Heart right ventricle (tissue), 16 donors: ENCODE results near the gene ANTXR1. TPM values are rescaled to one million over a fixed set of nuclear protein-coding genes. Genes with fewer than 3 reads are reported as not detected.

ENCODE experiments used
- ATAC-seq, 8 donors: fragments of 200-7000 bp; cut with Tn5 transposase; one replicate each; pipeline ENCODE4 v1.9.1; 2020; ENCODE audit warnings: mild to moderate bottlenecking in 8 of 8, moderate library complexity in 8 of 8, moderate number of reproducible peaks in 1 of 8
- DNase-seq, 2 donors: peaks; one replicate each; pipeline ENCODE4 v3.0.0-alpha.2; 2020
- H3K27ac ChIP-seq, 10 donors: fragments of 200-600 bp; sonication (generic) in 2 of 10; one replicate each; pipeline versions ENCODE4 v1.5.0 to v1.8.0; 2020 to 2022; ENCODE audit warnings: mild to moderate bottlenecking in 3 of 10
- H3K27me3 ChIP-seq, 7 donors: fragments of 200-600 bp; one replicate each; pipeline ENCODE4 v1.8.0; 2021 to 2022; ENCODE audit warnings: mild to moderate bottlenecking in 2 of 7
- H3K36me3 ChIP-seq, 9 donors: fragments of 200-600 bp; sonication (generic) in 1 of 9; one replicate each; pipeline versions ENCODE4 v1.5.0 to v1.8.0; 2020 to 2022; ENCODE audit warnings: mild to moderate bottlenecking in 2 of 9
- H3K4me1 ChIP-seq, 9 donors: fragments of 200-600 bp; sonication (generic) in 1 of 9; one replicate each; pipeline versions ENCODE4 v1.5.0 to v1.8.0; 2020 to 2022; ENCODE audit warnings: mild to moderate bottlenecking in 4 of 9
- H3K4me3 ChIP-seq, 10 donors: fragments of 200-600 bp; sonication (generic) in 2 of 10; one replicate each; pipeline versions ENCODE4 v1.5.0 to v1.8.0; 2020 to 2022; ENCODE audit warnings: mild to moderate bottlenecking in 7 of 10, moderate library complexity in 2 of 10
- H3K9me3 ChIP-seq, 11 donors: fragments of 200-600 bp in 10 of 11; sonication (generic) in 2 of 11; one replicate each; pipeline versions ENCODE4 v1.5.0 to v1.8.0; 2013 to 2022; ENCODE audit warnings: mild to moderate bottlenecking in 2 of 11, control low read depth in 1 of 11, moderate library complexity in 1 of 11
- CTCF ChIP-seq, 9 donors: fragments of 200-600 bp; sonication (generic) in 2 of 9; IDR thresholded peaks; one replicate each; pipeline versions ENCODE4 v1.5.0 to v1.8.0; 2021 to 2022; ENCODE audit warnings: antibody characterized with exemption in 9 of 9, mild to moderate bottlenecking in 5 of 9, moderate library complexity in 1 of 9
- WGBS, 2 donors: extraction: QIAGEN DNeasy Blood & Tissue Kit; methylation state at CpG; one replicate each; pipeline ENCODE4 v1.1.7; 2013; ENCODE audit warnings: inconsistent platforms in 1 of 2; 5-methylcytosine and 5-hydroxymethylcytosine counted together
- intact Hi-C, 10 donors: fragments of 100-400 bp; cut with DNase I; formaldehyde crosslinking; loops; one replicate each; pipeline versions ENCODE4 v1.11.1 to v1.14.2; 2022
- polyA plus RNA-seq, 2 donors: library from polyadenylated mRNA; stranded (reverse); fragments of 200-250 nt; gene quantifications; one replicate each; pipeline ENCODE4 v1.2.3, GENCODE V29; 2013
- total RNA-seq, 10 donors: library from RNA; stranded (reverse); fragmentation: NEBNext Ultra II Directional in 3 of 10; extraction: Animal tissue kit (Norgen Biotek cat#: 25700) in 3 of 10; gene quantifications; one replicate each; pipeline versions ENCODE4 v1.2.1 to v1.2.4, GENCODE V29; 2021 to 2023
- donor health status: Arrhythmogenic right ventricular cardiomyopathy.
- donor health status: ischemic (EF 13 %, LVEDD 7.1; RV severe dilation, severe dysfunction).
- donor health status: healthy with polysubstance abuse.
- donor health status: DM: no; HTN: yes; CAD: no.
- donor health status: DM: no; HTN: no; CAD: no.
- donor health status: ischemic (EF 25% LVEDD 6.9; RV normal size, moderate dysfunction).
- donor health status: ischemic (EF 25% LVEDD 5.7; RV mildly dilated, moderate dysfunction).
- donor health status: healthy.
- donor health status: DM: yes; HTN: yes; CAD: no.
- donor health status: Ischemic cardiomyopathy.
- donor health status: ischemic (EF 35%, LVEDD 5.7; RV mildly dilated, moderate dysfunction).
- donor health status: nonischemic (EF 11% LVEDD 7.7; RV severe dilation, severe dysfunction).
- donor health status: DM: yes; HTN: yes; CAD: no.
- donor health status: PGD.
- donor health status: ischemic (EF 29% LVEDD 5.4; RV normal size, mild dysfunction).
- donor health status: nonischemic (EF 23%, LVEDD 6.1; RV moderate dilation, normal function).

Gene ANTXR1
- total and polyA plus RNA-seq, 12 donors, result 8.9 to 33.1 (median 24.1) TPM

- Histone ChIP-seq H3K27ac (no peak overlapping the region), H3K27me3 (peaks cover 0 to 42% (median 20%) of the 10 kb centered on the region in 7 donors), H3K9me3 (no peaks in the 10 kb centered on the region), H3K4me3 (no peak overlapping the region), H3K4me1 (peaks cover 0 to 31% (median 12%) of the 10 kb centered on the region in 9 donors), H3K36me3 (no peaks in the 10 kb centered on the region)
- no peak for TF ChIP-seq CTCF (IDR thresholded peaks at IDR 0.05)
- DNase-seq (no peak), ATAC-seq (no peak)
- 75% methylated on average over 8 of the region's 8 CpGs for WGBS, 2 donors
- intact Hi-C loops, result loop anchor here in 4 of 10 donors (5.0 kb wide), 2 partner anchors 68 to 297 kb away; no protein-coding TSS in a partner anchor
These were observed 2.4 kb upstream of the ANTXR1 start for GRCh38 chr2:69010437-69011194.

DNA sequence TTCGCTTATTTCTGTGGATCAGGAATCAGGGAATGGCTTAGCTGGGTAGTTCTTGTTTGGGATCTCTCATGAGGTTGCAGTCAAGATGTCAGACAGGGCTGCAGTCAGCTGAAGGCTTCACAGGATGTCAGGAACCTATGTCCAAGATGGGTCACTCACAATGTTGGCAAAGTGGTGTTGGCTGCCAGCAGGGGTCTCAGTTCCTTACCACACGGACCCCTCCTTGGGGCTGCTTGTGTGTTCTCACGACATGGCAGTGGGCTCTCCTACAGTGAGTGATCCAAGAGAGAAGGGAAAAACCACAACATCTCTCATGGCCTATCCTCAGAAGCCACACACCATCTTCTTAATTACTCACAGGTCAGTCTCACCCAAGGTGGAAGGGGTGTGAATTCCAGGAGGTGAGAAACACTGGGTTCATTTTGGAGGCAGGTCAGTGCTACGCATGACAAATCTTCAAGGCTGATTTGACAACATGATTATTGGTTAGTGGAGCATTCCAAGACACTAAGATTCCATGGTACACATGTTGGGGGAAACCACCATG, 1.3 kb upstream of the ANTXR1 start:
- intact Hi-C loops, result loop anchor here in 6 of 10 donors (2.0 to 5.0 kb wide), 3 partner anchors 69 to 296 kb away; no protein-coding TSS in a partner anchor
- no peak for DNase-seq
- ATAC-seq, result no peak
- H3K4me1 ChIP-seq, result peaks cover 0 to 27% (median 12%) of the 10 kb centered on the region in 9 donors
- no peak overlapping the region for H3K4me3 ChIP-seq
- H3K27me3 ChIP-seq, result peaks cover 0 to 52% (median 30%) of the 10 kb centered on the region in 7 donors
- H3K27ac ChIP-seq, result peak overlapping the region in 1 of 10 donors; percentile 84
- no peaks in the 10 kb centered on the region for H3K36me3 ChIP-seq
- WGBS, 2 donors, result 71 to 78% methylated on average over 4 of the region's 4 CpGs
- TF ChIP-seq CTCF (IDR thresholded peaks at IDR 0.05), result no peak
- no peaks in the 10 kb centered on the region for H3K9me3 ChIP-seq

DNA sequence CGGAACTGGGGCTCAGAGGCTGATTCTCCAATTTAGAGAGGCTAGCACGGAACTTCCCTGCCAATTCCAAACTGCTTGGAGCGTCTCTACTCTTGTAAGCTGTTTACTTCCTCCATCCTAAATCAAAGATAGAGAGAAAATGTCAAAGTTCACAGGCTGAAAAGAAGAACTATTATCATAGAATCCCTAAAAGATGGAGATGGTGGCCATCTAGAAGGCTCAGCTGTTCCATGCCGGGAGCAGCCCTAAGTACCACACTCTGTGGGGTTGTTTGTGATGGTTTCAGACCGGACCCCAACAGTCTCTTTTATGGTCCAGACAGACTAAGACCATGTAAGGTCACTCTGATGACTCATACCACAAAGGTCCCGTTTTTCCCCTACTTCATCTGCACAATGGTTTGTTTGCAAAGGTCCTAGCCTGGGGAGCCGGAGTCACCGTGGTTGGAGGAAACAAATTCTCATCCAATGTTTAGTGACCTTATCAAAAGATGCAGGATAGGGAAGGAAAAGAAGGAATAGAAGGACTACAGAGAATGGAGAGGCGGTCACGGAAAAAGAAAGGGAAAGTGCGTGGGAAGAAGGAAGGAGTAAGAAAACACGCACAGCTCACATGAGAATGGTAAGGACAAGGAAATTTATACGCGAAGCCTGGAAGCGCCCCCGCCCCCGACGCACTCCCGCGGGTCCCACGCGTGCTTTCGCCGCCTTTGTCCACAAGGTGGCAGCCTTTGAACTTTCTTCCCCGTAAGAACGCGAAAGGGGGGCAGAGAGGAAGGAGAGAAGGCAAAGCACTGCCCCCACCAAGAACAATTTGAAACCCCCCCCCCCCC, 453 bp upstream of the ANTXR1 start:
- H3K9me3 ChIP-seq, result no peaks in the 10 kb centered on the region
- TF ChIP-seq CTCF (IDR thresholded peaks at IDR 0.05), result peak; percentile 56 to 83 (median 72)
- 13 to 14% methylated on average over 27 of the region's 27 CpGs for WGBS, 2 donors
- intact Hi-C loops, result loop anchor here in 7 of 10 donors (1.0 to 5.0 kb wide), 4 partner anchors 70 to 295 kb away; no protein-coding TSS in a partner anchor
- peak; percentile 74 to 75 for DNase-seq
- peaks cover 0 to 61% (median 38%) of the 10 kb centered on the region in 7 donors for H3K27me3 ChIP-seq
- peaks cover 0 to 32% (median 21%) of the 10 kb centered on the region in 9 donors for H3K4me1 ChIP-seq
- peak overlapping the region; percentile 53 to 89 (median 74) for H3K4me3 ChIP-seq
- no peaks in the 10 kb centered on the region for H3K36me3 ChIP-seq
- peak; percentile 66 to 78 (median 74) for ATAC-seq
- peak overlapping the region in 8 of 10 donors; percentile 56 to 86 (median 79) for H3K27ac ChIP-seq
